Thyroid gland (tissue), 4 donors: Measurements from ENCODE around the gene TIGAR.

ENCODE experiments used
- POLR2A ChIP-seq, 2 donors: fragments of 450-650 bp; IDR thresholded peaks; one replicate each; pipeline ENCODE4 v1.6.1; 2017; ENCODE audit warnings: antibody characterized with exemption in 2 of 2, mild to moderate bottlenecking in 2 of 2, moderate library complexity in 1 of 2
- TF ChIP-seq, protein P1 (sequence below), 6 experiments: fragments of 200-600 bp in 3 of 6; fragments of 450-650 bp in 3 of 6; sonication (generic) in 3 of 6; IDR thresholded peaks; one replicate each; pipeline ENCODE4 v1.5.1; 2016 to 2019; ENCODE audit warnings: antibody characterized with exemption in 6 of 6, mild to moderate bottlenecking in 2 of 6, inconsistent platforms in 1 of 6, moderate library complexity in 1 of 6

DNA sequence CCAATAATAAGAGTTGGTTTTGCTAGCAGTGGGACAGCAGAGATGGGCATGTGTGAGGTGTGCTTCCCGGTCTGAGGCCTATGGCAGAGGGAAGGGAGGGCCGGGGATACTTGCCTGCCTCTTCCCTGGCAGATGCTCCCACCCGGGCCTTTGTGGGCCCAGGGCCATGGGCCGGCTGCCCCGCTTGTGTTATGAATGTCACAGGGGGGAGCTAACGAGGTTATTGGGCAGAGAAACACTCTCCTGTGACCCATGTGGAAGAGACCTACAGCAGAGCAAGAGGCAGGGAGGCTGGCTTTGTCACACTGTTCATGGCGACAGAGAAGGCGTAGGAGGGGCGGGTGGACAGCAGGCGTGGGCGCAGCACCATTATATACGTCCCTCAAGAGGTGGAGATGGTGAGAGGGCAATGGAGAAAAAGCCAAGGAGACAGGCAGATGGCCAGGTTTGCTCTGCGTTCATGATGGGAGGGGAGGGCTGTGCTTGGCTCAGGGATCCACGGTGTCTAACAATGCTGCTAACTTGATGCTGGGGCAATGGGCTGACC is 34.2 kb upstream of the TIGAR start:
- TF ChIP-seq, protein P1, sequence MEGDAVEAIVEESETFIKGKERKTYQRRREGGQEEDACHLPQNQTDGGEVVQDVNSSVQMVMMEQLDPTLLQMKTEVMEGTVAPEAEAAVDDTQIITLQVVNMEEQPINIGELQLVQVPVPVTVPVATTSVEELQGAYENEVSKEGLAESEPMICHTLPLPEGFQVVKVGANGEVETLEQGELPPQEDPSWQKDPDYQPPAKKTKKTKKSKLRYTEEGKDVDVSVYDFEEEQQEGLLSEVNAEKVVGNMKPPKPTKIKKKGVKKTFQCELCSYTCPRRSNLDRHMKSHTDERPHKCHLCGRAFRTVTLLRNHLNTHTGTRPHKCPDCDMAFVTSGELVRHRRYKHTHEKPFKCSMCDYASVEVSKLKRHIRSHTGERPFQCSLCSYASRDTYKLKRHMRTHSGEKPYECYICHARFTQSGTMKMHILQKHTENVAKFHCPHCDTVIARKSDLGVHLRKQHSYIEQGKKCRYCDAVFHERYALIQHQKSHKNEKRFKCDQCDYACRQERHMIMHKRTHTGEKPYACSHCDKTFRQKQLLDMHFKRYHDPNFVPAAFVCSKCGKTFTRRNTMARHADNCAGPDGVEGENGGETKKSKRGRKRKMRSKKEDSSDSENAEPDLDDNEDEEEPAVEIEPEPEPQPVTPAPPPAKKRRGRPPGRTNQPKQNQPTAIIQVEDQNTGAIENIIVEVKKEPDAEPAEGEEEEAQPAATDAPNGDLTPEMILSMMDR (IDR thresholded peaks at IDR 0.05): no peak
- TF ChIP-seq POLR2A (IDR thresholded peaks at IDR 0.05): no peak
